NCI-H2029 treated with DMSO at 0.1 percent for 48 hours (cell line): ENCODE data around the gene NEUROD2.
"Not testable (repeated sequence)": the region's sequence is repeated elsewhere in the genome, so short reads cannot be mapped to it uniquely, and the experiment has no call there.

ENCODE experiments used
- DNase-seq: peaks from one replicate; lab custom pipeline; 2025; lab: John Stamatoyannopoulos, UW

The NEUROD2 gene

GRCh38 chr17:39601758-39602532, 5.8 kb downstream of the NEUROD2 start:
- DNase-seq: no peak

GRCh38 chr17:39600997-39601597, 6.6 kb downstream of the NEUROD2 start:
- no peak for DNase-seq

GRCh38 chr17:39600288-39600996, 7.3 kb downstream of the NEUROD2 start:
- DNase-seq: no peak

GRCh38 chr17:39599665-39600231, 8.0 kb downstream of the NEUROD2 start:
- no peak for DNase-seq

GRCh38 chr17:39599004-39599664, 8.6 kb downstream of the NEUROD2 start:
- DNase-seq: no peak

- no peak for DNase-seq
Observed at GRCh38 chr17:39598630-39599003, 9.1 kb downstream of the NEUROD2 start.

- DNase-seq: no peak
Observed at GRCh38 chr17:39598047-39598481, 9.7 kb downstream of the NEUROD2 start.

- no peak for DNase-seq
Observed at GRCh38 chr17:39597372-39598046, 10.2 kb downstream of the NEUROD2 start.

- DNase-seq: no peak
Observed at GRCh38 chr17:39596543-39597267, 11.0 kb downstream of the NEUROD2 start.

GRCh38 chr17:39595928-39596510, 11.7 kb downstream of the NEUROD2 start:
- no peak for DNase-seq

GRCh38 chr17:39595294-39595693, 12.4 kb downstream of the NEUROD2 start:
- DNase-seq: no peak

- no peak for DNase-seq
Observed at GRCh38 chr17:39593371-39593770, 14.3 kb downstream of the NEUROD2 start.

- DNase-seq: no peak
Observed at GRCh38 chr17:39591958-39592954, 15.5 kb downstream of the NEUROD2 start.

GRCh38 chr17:39590180-39590579, 17.5 kb downstream of the NEUROD2 start:
- DNase-seq: not testable (repeated sequence)

GRCh38 chr17:39582658-39583057, 25.1 kb downstream of the NEUROD2 start:
- DNase-seq: no peak

- DNase-seq: no peak
Observed at GRCh38 chr17:39581759-39582085, 26.0 kb downstream of the NEUROD2 start.

- DNase-seq: no peak
Observed at GRCh38 chr17:39581071-39581758, 26.5 kb downstream of the NEUROD2 start.

GRCh38 chr17:39580082-39580468, 27.6 kb downstream of the NEUROD2 start:
- no peak for DNase-seq
